Activated CD4-positive, alpha-beta T cell treated with anti-CD3 and anti-CD28 coated beads, Interleukin-2, amount 50 U/mL, for 16 hours (primary cell): ENCODE measurements around the gene PKP1.
"Not testable (repeated sequence)": the region's sequence is repeated elsewhere in the genome, so short reads cannot be mapped to it uniquely, and the experiment has no call there.

ENCODE experiments used
- DNase-seq: peaks from one replicate; pipeline ENCODE4 v3.0.0-alpha.2; 2020

PKP1 gene, protein sequence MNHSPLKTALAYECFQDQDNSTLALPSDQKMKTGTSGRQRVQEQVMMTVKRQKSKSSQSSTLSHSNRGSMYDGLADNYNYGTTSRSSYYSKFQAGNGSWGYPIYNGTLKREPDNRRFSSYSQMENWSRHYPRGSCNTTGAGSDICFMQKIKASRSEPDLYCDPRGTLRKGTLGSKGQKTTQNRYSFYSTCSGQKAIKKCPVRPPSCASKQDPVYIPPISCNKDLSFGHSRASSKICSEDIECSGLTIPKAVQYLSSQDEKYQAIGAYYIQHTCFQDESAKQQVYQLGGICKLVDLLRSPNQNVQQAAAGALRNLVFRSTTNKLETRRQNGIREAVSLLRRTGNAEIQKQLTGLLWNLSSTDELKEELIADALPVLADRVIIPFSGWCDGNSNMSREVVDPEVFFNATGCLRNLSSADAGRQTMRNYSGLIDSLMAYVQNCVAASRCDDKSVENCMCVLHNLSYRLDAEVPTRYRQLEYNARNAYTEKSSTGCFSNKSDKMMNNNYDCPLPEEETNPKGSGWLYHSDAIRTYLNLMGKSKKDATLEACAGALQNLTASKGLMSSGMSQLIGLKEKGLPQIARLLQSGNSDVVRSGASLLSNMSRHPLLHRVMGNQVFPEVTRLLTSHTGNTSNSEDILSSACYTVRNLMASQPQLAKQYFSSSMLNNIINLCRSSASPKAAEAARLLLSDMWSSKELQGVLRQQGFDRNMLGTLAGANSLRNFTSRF

DNA sequence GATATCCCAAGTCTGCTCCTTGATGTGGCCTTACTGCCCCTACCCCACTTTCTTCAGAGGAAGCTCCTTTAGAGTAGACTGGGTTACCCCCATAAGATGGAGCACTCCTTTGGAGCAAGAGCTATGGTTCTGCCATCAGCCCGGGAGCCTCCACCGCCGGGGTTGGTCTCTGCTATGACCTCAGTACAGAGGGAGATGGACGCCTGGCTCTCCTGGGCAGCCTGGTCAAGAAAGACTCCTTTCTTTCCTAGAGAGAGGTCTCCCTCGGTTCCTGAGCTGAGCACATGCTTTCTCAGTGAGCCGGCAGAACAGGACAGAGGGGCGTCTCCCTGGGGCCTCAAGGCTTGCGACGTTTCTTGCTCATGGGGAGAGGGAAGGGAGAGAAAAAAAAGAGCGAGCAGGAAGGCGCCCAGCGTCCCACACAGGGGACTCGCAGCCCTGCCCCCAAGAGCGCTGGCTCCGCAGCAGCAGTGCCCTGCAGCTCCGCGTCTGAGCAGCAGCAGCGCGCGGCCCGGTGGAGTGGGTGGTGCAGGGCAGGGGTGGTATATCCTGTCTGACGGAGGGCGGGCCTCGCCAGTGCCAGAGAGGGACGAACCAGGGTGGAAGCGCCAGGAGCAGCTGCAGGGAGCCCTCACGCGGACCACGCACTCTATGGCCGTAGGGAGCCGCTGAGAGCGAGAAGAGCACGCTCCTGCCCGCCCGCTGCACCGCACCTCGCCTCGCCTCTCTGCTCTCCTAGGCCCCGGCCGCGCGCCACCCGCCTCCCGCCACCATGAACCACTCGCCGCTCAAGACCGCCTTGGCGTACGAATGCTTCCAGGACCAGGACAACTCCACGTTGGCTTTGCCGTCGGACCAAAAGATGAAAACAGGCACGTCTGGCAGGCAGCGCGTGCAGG, at the start of gene PKP1:
Gene PKP1, plus strand, starts transcription at position 576 of the 899 bp plus-strand sequence. Its CDS starts 197 bp downstream, at position 773.
- DNase-seq: no peak

DNA sequence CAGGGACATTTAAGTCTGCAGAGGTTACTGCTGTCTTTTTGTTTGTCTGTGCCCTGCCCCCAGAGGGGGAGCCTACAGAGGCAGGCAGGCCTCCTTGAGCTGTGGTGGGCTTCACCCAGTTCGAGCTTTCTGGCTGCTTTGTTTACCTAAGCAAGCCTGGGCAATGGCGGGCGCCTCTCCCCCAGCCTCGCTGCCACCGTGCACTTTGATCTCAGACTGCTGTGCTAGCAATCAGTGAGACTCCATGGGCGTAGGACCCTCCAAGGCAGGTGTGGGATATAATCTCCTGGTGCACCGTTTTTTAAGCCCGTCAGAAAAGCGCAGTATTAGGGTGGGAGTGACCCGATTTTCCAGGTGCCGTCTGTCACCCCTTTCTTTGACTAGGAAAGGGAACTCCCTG, 43.7 kb upstream of the PKP1 start:
- DNase-seq: not testable (repeated sequence)

DNA sequence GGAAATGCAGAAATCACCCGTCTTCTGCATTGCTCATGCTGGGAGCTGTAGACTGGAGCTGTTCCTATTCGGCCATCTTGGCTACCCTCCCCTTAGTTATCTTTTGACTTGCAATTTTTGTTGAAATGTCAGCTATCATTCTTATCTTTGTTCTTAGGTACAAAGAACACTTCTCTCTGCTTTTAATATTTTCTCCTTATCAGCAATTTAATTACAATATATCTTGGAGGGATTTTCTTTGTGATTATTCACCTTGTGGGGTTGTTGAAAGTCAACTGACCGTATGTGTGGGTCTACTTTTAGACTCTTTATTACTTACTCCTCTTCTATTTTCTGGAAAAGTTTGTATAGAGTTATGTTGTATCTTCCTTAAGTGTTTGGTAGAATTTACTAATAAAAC, 43.1 kb upstream of the PKP1 start:
- DNase-seq: no peak

DNA sequence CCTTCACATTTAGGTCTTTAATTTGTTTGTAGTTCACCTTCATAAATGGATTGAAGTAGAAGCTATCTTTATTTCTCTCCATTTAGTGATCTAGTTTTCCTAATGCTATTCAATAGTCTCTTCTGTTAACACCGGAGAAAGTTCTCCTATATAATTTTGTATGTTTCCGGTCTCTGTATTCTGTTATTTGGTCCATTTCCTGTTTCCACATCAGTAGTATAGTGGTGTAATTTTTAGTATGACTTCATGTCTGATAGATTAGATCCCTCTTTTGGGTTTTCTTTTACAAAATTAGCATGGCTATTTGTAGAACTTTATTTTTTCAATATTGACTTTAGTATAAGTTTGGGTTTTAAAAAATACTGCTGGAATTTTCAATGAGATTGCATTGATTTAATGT, 41.6 kb upstream of the PKP1 start:
- DNase-seq: no peak

DNA sequence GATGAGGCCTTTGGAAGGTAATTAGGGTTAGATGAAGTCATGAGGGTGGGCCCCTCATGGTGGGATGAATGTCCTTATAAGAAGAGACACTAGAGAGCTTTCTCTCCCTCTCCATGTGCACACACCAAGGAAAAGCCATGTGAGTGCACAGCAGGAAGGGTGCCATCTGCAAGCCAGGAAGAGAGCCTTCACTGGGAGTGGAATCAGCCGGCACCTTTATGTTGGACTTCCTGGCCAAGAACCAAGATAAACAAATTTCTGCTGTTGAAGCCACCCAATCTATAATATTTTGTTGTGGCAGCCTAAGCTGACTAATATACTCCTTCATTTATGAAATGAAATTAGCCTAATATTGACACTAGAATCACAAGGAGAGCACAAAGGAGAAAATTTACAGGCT, 38.2 kb upstream of the PKP1 start:
- no peak for DNase-seq

DNA sequence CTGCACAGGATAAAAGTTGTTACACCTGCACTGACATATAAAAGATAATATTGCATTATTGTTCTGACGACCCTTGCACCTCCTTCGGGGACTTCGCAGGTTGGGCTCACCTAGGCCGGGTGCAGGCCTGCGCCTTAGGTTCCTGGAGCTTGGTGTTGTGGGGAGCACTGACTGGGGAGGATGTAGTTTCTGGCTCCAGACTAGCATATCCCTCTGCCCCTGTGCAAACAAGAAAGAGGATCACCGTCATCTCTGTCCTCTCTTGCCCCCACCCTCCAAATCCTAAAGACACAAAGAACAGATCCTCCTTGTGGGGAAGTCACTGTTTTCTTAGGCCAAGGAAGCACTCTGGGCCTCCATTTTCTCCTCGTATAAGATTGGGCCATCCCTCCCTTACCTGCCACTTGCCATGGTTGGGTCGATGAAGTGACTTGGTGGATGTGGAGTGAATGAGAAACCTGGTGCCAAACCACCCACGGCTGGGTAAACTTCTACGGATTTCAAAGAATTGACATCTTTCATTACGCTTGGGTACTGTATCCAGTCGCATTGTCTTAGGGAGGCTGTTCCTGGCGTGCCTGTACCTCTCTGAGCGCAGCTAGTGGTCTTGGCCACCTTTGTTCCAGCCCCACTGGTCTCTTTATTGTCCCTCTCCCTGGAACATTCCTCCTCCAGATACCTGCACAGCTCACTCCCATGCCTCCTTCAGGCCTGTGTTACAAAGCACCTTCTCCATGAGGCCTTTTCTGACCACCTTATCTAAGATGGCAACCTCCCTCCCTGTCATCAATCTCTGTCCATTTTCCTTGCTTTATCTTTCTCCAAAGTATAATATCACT, 34.4 kb upstream of the PKP1 start:
- no peak for DNase-seq

DNA sequence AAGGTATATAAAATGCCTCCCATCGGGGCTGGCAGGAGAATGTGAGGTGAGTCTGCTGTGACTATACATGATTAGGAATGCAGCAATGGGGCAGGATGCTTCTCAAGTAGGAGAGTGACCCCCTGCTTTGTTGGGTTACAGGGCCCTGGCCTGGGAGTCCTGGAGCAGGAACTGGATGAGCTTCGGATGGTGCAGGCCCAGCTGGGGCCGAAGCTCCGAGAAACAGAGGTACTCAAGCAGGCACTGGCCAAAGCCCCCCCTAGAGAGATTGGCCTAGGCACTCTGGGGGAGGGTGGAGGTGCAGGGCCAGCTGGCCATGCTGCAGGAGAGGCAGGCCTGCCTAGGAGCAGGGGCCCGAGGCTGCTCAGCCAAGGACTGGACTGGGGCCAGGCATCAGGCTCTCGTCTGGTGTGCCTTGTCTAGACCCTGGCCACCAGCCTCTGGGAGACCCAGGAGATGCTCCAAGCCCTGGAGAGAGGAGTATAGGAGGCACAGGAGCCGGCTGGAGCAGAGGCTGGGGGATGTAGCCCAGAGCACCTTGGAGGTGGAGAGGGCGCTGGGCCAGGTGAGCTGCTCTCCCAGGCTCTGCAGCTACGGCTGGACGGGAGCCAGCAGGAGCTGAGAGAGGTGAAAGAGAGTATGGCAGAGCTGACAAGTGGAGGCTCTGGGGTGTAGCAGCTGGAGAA, 32.8 kb upstream of the PKP1 start:
- DNase-seq: no peak

DNA sequence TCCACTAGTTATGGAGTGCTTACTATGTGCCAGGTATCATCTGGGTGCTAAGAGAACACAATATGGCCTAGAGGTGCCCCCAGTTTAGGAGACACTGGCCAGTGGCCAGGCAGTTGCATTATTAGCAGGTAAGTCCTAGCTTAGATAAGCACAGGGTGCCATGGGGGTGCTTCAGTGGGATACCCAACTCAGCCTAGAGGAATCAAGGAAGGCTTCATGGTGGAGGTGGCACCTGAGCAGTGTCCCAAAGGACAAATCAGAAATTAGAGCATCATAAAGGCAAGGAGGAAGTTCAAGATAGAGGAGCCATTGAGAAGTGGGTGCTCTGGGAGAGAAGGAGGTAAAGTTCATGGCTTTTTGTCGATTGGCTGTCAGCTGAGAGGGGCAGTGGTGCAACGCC, 31.9 kb upstream of the PKP1 start:
- no peak for DNase-seq

DNA sequence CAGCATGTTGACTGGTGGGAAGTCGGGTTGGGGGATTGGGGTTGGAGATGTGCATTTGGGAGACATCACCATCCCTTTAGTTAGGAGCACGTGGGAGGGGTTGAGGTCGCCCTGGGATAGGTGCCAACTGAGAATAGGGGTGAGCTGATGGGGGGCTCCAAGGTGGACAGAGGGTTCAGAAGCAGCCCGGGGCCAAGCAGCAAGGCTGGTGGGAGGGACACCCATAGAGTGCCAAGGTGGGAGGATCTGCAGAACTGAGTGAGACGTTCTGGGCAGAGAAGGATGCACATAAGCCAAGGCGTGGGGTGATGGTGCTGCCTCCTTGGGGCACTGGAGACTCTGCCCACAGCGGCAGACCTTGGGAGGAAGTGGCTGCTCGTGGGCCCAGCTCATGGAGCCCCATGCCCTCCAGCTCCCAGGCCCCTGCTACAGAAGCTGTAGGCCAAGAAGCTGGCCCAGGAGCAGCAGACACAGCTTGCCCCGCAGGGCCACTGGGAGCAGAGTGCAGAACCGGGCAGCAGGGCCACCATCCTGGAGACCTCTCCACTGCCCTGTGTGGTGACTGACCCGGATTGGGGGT, 31.4 kb upstream of the PKP1 start:
- DNase-seq: no peak

DNA sequence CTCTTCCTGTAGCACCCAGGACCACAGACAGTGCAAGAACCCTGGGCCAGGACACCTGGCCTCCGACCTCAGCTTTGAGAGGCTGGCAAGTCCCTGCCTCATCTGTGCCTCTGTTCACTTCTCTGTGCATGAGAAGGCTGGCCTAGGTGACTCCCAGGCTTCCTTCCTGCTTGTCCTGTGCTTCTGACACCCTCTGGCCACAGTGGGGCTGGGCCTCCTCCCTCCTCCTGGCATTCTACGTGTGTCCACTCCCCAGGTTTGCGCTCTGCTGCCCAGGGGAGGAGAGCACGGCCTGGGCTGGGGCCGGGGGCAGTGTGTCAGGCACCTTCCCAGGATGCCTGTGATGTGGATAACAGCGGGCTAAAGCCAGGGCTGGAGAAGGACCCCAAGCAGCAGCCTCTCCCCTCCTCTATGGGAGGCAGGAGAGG, 30.3 kb upstream of the PKP1 start:
- DNase-seq: no peak

DNA sequence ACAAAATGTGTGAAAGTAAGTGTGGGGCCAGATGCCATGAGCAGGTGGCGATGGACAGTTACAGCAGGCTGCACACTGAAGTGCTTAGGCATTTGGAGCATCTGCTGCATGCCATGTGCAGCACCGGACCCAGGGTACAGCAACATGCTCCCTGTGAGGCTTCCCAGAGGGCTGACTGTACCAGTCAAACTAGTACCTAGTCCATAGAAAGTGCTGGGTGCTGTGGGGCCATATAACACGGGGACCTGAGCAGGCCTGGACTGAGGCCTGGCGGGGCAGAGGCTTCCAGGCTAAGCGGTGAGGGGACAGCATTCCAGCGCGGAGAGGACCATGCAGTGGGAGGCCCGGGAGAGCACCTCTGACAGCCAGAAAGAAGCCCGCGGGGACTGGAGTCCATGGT, 29.9 kb upstream of the PKP1 start:
- DNase-seq: no peak

DNA sequence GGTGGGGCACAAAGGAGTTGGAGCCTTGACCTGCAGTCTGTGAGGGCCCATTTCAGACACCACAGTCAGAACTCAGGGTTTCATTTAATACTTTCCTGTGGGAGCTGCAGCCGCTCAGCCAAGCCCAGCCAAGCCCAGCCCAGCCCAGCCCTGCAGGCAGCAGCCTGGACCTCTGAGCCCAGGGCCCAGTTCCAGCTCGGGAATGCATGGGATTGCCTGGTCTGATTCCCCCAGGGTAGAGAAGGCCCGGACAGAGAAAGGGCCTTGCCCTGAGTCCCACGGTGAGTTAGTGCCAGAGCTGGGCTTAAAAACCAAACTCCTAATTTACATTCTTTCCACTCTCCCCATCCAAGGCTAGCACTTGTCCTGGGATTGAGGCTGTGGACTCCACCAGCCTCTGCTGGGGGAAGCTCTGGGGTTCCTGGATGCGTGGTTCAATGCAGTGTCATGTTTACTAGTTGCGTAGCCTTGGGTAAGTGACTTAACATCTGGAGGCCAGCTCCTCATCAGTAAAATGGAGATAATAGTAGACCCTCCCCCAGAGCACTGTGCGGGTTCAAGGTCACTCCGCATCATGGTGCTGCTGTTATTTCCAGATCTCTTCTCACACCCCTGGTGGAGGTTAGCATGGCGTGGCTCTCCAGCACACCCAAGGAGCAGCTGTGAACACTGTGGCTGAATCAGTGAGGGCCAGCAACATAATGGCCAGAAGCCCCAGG, 29.2 kb upstream of the PKP1 start:
- no peak for DNase-seq

DNA sequence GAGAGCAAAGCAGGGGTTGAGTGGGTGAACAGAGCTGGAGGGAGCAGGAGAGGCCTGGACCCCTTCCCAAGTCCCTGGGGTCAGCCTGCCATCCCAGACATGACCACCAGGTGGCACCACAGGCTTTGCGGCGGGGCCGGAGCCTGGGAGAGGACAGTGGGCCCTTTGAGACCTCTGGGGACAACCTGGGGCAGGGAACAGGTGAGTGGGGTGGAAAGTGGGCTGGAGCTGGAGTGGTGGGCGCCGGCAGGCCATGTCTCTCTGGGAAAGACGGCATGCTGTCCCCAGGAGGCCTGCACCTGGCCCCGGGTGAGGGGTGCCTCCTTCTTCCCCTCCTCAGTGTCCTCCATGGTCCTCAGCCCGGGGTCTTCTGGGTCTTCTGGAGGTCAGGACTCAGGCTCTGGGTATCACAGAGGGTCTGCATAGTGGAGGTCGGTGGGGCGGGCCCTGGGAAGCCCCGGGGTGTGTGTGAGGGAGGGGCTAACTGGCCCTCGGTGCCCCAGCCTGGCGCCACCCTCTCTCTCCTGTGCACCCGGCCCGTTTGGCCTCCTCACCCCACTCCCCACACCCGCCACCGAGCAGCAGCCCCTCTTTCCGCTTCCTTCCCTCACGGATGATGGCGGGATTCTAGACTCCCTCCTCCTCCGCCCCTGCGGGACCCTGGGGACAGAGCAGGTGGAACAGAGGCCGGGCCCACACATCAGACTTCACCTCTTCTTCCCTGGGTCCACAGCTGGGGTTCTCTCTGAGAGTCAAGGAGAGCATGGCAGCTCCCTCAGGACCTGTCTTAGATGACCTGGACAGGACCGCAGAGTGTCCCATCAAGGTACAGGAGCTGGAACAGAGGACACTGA, 28.5 kb upstream of the PKP1 start:
- DNase-seq: peak; percentile 58

DNA sequence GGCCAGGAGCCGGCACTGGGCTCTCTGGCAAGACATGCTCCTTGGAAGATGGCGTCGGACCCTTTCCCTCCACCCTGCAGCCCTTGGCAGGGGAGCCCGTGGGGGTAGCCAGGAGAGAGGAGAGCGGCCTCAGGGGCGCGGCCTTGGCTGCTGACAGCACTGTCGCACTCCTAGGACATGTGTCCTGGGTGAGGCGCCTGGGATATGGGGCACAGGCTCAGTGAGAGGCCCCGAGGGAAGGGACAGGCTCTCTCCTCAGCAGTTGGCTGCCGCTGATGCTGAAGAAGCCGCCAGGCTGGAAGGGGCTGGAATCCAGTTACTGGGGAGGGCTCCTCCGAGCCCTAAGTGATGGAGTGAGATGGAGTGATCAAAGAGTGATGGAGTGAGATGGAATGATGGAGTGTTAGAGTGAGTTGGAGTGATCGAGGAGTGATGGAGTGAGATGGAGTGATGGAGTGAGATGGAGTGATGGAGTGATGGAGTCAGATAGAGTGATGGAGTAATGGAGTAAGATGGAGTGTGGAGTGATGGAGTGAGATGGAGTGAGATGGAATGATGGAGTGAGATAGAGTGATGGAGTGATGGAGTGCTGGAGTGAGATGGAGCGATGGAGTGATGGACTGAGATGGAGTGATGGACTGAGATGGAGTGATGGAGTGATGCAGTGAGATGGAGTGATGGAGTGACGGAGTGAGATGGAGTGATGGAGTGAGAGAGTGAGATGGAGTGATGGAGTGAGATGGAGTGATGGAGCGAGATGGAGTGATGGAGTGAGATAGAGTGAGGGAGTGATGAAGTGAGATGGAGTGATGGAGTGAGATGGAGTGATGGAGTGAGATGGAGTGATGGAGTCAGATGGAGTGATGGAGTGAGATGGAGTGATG, 27.6 kb upstream of the PKP1 start:
- DNase-seq: no peak

DNA sequence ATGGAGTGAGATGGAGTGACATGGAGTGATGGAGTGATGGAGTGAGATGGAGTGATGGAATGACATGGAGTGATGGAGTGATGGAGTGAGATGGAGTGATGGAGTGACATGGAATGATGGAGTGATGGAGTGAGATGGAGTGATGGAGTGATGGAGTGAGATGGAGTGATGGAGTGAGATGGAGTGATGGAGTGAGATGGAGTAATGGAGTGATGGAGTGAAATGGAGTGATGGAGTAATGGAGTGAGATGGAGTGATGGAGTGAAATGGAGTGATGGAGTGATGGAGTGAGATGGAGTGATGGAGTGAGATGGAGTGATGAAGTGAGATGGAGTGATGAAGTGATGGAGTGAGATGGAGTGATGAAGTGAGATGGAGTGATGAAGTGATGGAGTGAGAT, 25.2 kb upstream of the PKP1 start:
- not testable (repeated sequence) for DNase-seq

DNA sequence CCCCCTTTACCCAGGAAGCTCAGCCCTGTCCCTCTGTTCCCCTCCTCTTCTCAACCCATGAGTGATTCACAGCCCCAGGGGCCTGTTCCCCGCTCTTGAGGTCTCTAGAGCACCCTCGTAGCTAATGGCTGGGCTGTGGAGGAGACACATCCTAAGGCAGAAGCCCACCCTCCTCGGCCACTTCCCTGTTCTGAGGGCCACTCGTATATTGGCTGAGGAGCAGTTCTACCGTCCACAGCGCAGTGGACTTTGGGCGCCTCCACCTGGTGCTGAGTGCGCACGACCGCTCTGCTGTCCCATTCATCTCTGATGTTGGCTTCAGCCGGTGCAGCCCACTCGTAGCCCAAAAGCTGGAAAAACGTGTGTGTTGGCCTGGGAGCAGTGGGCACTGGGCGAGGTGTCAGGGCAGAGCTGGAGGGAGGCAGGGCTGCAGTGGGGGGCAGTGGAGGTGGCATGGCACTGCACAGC, 24.5 kb upstream of the PKP1 start:
- no peak for DNase-seq

DNA sequence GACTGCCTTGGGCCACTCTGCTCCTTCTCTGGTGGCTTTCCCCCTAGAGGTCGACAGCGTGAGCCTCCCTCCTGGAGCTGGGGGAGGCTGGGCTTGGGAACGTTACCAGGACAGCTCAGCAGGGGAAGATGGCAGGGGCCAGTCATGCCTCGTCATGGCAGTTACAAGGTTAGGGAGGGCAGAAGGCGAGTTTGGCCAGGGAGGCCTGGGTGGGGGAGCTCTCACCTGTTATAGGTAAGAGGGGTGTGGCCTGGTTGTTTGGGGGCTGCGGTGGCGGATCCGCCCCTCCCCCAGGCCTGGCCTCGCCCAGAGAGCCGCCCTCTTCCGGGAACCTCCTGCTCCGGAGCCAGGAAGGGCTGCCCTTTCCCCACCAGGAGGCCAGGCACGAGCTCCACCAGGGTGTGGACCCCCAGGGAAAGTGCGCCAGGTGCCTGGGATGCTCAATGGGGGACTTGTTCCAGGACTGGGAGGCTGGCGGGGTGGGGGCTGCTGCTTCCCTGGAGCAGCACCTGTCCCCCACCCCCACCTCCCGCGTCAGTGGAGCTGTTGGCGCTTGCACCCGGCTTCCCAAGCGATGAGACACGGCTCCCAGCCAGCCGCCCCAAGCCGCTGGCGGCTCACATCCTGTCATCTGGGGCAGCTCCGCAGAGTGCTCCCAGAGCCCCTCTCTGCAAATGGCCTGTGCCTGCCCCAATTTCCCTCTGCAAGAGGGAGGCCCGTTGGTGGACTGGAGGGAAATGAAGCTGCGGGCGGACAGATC, 23.6 kb upstream of the PKP1 start:
- DNase-seq: no peak

DNA sequence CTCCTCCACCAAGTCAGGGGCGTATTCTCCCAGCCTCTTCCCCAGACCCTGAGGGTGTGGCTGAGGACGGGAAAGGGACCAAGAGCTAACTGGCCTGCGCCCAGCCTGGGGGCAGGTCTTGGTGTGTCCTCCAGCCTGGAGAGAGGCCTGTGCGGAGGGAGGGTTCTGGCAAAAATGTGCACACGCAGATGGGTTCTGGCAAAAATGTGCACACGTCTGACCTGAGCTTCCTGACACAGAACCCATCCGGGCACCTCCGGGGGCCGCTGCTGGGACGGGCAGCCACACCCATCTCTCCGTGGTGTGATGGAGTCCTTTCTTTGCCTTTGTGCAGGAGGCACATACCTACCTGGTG, 23.1 kb upstream of the PKP1 start:
- no peak for DNase-seq
